GM21786 (cell line): ENCODE results near the gene RMND5A.

Source experiments
- ATAC-seq: cut with Tn5 transposase; IDR thresholded peaks from one replicate; pipeline ENCODE4 v1.9.1; 2021; ENCODE audit not compliant: unreplicated experiment

The RMND5A gene

DNA sequence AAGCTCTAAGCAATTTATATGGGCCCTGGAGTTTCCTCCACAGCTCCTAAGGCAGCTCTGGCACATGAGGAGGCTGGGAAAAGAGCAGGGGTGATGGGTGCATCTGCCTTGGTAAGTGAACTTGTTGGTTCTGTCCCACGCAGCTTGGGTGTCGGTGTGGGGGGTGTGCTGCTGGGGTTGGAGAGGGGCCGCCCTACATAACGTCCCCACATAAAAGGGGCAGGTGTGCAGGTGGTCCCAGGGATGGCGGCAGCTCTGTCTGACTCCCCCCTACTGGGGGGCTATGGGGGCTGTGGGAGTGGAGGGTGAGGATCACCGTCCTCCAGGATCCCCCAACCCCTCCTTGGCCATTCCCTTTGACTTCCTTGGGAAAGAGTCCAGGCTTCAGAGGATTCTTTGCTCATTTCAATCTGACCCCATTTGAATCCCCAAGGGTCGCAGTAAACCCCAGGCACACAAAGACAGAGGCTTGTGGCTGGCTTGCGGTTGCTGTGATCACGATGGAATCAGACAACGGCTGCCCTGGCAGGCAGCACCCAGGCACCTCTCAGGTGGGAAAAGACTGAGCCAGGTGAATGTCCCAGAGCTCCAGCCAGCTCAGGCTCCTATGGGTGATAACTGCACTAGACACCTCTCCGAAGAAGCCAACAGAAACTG lies 105.1 kb downstream of the RMND5A start:
- no peak for ATAC-seq

DNA sequence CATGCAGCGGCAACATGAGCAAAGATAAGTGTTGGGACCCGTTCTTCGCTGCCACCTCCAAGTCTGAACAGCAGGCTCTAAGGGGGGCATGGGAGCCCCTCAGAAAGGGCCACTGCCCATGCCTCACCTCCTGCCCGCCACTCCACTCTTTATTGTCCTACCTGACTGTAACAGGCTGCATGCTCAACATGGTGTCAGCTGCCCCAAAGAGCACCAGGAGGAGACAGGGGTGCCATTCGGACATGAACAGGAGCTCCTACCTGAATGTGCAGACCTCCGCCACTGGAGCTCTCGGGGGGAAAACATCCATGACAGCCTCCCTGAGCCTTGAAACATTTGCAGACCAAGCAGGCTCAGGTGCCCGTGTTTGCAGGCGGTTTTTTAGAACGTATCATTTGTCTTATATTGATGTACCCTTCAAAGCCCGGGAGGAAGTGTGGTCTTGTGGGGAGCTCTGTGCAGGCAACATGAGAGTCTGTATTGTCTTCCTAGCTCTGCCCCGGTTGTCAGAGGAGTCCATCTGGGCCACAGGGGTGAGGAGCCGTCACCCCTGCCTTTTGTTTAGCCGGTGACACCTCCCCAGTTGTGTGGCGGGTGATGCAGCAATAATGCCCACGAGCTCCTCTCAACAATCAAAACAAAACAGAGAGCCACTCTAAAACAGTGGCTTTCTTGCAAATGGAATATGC lies 105.7 kb downstream of the RMND5A start:
- no peak for ATAC-seq

DNA sequence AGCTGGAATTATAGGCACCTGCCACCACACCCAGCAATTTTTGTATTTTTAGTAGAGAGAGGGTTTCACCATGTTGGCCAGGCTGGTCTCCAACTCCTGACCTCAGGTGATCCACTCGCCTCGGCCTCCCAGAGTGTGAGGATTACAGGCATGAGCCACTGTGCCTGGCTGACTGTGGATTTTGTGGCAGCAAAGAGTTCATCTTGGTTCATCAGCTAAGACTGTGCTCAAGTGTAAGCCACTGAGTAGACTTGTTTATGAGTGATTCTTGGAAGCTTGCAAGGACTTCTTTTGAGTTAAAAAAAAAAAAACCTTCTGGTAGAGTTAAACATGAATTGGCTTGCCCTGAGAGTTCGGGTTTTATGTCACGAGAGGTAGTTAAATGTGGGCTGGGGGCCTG lies 106.9 kb downstream of the RMND5A start:
- ATAC-seq = no peak
